OCI-LY1 (cell line): ENCODE data around the gene TMEM175.

Experiments used
- H2AFZ ChIP-seq: fragments of 200-600 bp; sonication (generic), shearing (Covaris generic); 2 replicates; pipeline ENCODE4 v1.6.0; 2014; ENCODE audit warnings: antibody characterized with exemption, mild to moderate bottlenecking, low read length
- H3F3A ChIP-seq: fragments of 200-600 bp; sonication (generic), shearing (Covaris generic); 2 replicates; pipeline ENCODE4 v1.6.0; 2014; ENCODE audit warnings: mild to moderate bottlenecking, antibody characterized with exemption, low read length, moderate library complexity; ENCODE audit not compliant: insufficient read depth
- H3K27ac ChIP-seq: fragments of 200-600 bp; sonication (generic); 2 replicates; pipeline ENCODE4 v1.5.1; 2014; ENCODE audit warnings: low read length, mixed run types, mild to moderate bottlenecking, low read depth; ENCODE audit not compliant: poor library complexity, severe bottlenecking
- H3K27me3 ChIP-seq: fragments of 200-600 bp; sonication (generic); 2 replicates; pipeline ENCODE4 v1.6.0; 2014; ENCODE audit warnings: antibody characterized with exemption, mild to moderate bottlenecking, low read length, moderate library complexity; ENCODE audit not compliant: insufficient read depth
- H3K36me3 ChIP-seq: fragments of 200-600 bp; sonication (generic); 2 replicates; pipeline ENCODE4 v1.6.1; 2014; ENCODE audit warnings: mild to moderate bottlenecking, antibody characterized with exemption, low read length, moderate library complexity, mixed read lengths; ENCODE audit not compliant: insufficient read depth
- H3K4me1 ChIP-seq: fragments of 200-600 bp; sonication (generic); 2 replicates; pipeline ENCODE4 v1.5.1; 2014; ENCODE audit warnings: mild to moderate bottlenecking, low read length, moderate library complexity; ENCODE audit not compliant: insufficient read depth, severe bottlenecking
- H3K4me2 ChIP-seq: fragments of 200-600 bp; sonication (generic), shearing (Covaris generic); 2 replicates; pipeline ENCODE4 v1.6.1; 2014; ENCODE audit warnings: low read length
- H3K4me3 ChIP-seq: fragments of 200-600 bp; sonication (generic); 2 replicates; pipeline ENCODE4 v1.5.1; 2014; ENCODE audit warnings: low read length, low read depth, mild to moderate bottlenecking, mixed read lengths; ENCODE audit not compliant: poor library complexity, severe bottlenecking
- H3K79me2 ChIP-seq: fragments of 200-600 bp; shearing (Covaris generic); 2 replicates; pipeline ENCODE4 v1.6.1; 2016; ENCODE audit warnings: mixed run types, low read length, mixed read lengths; ENCODE audit not compliant: insufficient read depth
- H3K9ac ChIP-seq: fragments of 200-600 bp; sonication (generic), shearing (Covaris generic); 2 replicates; pipeline ENCODE4 v1.6.1; 2014; ENCODE audit warnings: mild to moderate bottlenecking, low read length, mixed read lengths
- H3K9me2 ChIP-seq: fragments of 200-600 bp; sonication (generic), shearing (Covaris generic); 2 replicates; pipeline ENCODE4 v1.6.1; 2014; ENCODE audit warnings: low read depth, mild to moderate bottlenecking, low read length, mixed read lengths
- H3K9me3 ChIP-seq: fragments of 200-600 bp; shearing (Covaris generic); 2 replicates; pipeline ENCODE4 v1.6.1; 2014; ENCODE audit warnings: low read length, mixed read lengths
- H4K20me1 ChIP-seq: fragments of 200-600 bp; sonication (generic), shearing (Covaris generic); 2 replicates; pipeline ENCODE4 v1.6.0; 2016; ENCODE audit warnings: mild to moderate bottlenecking, low read length; ENCODE audit not compliant: insufficient read depth
- EZH2 ChIP-seq: fragments of 200-600 bp; sonication (generic), shearing (Covaris generic); IDR thresholded peaks from 2 replicates; pipeline ENCODE4 v1.8.0; 2017; ENCODE audit warnings: borderline replicate concordance, mixed run types, mild to moderate bottlenecking, antibody characterized with exemption, low read length, moderate library complexity, mixed read lengths
- TF ChIP-seq, protein P1 (sequence below): fragments of 200-600 bp; sonication (generic), shearing (Covaris generic); IDR thresholded peaks from 2 replicates; pipeline ENCODE4 v1.5.1; 2017; ENCODE audit warnings: mild to moderate bottlenecking, antibody characterized with exemption, low read length, moderate library complexity, mixed read lengths

The TMEM175 gene

DNA sequence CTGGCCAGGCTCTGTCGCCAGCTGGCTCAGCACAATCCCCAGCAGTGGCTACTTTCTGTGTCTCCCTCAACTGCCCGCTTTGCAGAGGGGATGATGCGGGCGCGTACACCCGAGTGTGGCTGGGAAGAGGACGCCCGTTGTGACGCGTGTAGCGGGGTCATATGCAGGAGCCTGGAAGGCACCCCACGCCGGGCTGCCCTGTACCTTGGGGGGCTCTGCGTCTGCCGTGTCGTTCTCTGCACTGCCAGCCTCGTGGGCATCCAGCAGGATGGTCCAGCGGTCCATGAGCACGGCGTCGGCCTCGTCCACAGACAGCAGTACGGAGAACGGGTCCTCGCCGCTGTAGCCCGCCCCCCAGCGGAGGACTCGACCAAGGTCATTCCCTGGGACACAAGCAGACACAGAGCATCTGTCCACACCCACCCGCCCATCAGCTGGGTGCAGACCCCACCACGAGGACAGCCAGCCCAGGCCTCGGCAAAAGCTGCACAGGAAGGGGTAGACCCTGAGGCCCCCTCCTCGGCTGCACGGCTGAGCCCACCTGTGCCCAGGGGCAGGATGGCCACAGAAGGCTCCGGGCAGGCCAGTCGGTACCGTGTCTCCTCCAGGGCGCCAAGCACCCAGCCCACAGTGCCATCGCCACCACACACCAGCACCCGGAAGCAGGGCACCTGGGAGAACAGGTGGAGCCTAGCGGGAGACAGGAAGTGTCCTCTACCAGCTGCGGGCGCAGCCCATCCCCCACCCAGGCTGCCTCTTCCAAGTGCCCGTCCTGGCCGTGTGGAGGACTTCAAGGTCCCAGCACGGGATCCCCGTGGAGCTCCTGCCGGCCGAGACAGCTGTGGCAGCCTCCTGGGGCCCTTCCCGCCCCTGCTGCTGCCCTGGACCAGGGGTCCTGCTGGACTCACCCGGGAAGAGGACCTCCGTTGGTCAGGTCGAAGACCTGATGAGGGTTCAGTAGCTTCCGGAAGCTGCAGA lies 30.3 kb downstream of the TMEM175 start:
- no peak overlapping the region for H3K4me3 ChIP-seq
- peaks cover 3% of the 10 kb centered on the region for H3K4me1 ChIP-seq
- H3K9me2 ChIP-seq: no peaks in the 10 kb centered on the region
- no peaks in the 10 kb centered on the region for H3K27me3 ChIP-seq
- TF ChIP-seq EZH2: no peak
- TF ChIP-seq, protein P1, sequence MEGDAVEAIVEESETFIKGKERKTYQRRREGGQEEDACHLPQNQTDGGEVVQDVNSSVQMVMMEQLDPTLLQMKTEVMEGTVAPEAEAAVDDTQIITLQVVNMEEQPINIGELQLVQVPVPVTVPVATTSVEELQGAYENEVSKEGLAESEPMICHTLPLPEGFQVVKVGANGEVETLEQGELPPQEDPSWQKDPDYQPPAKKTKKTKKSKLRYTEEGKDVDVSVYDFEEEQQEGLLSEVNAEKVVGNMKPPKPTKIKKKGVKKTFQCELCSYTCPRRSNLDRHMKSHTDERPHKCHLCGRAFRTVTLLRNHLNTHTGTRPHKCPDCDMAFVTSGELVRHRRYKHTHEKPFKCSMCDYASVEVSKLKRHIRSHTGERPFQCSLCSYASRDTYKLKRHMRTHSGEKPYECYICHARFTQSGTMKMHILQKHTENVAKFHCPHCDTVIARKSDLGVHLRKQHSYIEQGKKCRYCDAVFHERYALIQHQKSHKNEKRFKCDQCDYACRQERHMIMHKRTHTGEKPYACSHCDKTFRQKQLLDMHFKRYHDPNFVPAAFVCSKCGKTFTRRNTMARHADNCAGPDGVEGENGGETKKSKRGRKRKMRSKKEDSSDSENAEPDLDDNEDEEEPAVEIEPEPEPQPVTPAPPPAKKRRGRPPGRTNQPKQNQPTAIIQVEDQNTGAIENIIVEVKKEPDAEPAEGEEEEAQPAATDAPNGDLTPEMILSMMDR: no peak
- H3K36me3 ChIP-seq: no peaks in the 10 kb centered on the region
- no peak overlapping the region for H3K4me2 ChIP-seq
- no peaks in the 10 kb centered on the region for H3K79me2 ChIP-seq
- H3F3A ChIP-seq: no peaks in the 10 kb centered on the region
- no peaks in the 10 kb centered on the region for H3K9me3 ChIP-seq
- no peak overlapping the region for H2AFZ ChIP-seq
- H4K20me1 ChIP-seq: no peaks in the 10 kb centered on the region
- H3K9ac ChIP-seq: no peak overlapping the region
- no peak overlapping the region for H3K27ac ChIP-seq

DNA sequence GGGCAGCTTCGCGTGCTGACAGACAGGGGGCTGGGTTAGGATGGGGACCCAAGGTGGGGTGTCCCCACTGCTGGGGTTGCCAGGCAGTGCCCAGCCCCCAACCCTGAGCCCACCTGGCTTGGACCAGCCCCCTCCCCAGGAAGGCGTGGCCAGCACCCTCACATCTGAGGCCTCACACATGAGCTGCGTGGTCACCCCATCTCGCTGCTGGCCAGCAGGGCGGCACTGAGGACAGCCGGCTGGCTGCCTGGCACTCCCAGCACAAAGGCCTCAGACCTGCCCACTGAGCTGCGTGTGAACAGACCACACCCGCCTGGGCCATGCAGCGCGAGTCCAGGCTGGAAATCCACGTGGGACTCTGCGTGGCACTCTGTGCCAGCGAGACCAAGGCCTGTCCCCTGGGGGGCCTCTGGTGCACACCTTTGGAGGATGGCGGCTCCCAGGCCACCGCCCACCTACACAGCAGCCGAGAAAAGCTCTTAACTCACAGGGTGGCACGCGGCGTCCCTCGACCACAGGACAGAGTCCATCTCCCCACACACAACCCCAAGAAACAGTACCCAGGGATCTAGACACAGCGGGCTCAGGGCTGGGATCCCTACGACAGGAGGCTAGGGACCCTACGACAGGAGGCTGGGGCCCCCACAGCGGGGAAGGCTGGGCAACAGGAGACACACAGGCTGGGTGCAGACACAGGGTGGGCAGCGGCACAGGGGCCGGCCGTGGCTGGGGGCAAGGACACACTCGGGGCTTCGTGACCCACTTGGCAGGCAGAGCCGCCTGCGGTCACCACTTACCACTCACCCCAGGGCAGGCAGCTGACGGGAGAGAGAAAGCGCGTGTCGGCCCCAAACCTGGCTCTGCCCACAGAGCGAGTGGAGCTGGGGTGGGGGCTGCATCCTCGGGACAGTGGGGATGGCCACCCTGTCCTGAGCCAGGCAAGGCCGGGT lies 31.3 kb downstream of the TMEM175 start:
- no peaks in the 10 kb centered on the region for H3F3A ChIP-seq
- no peak overlapping the region for H3K9ac ChIP-seq
- no peak overlapping the region for H3K4me3 ChIP-seq
- TF ChIP-seq EZH2: no peak
- TF ChIP-seq, protein P1: no peak
- H3K9me2 ChIP-seq: no peaks in the 10 kb centered on the region
- H3K27me3 ChIP-seq: no peaks in the 10 kb centered on the region
- no peak overlapping the region for H2AFZ ChIP-seq
- H3K36me3 ChIP-seq: no peaks in the 10 kb centered on the region
- no peaks in the 10 kb centered on the region for H3K79me2 ChIP-seq
- no peaks in the 10 kb centered on the region for H3K9me3 ChIP-seq
- H3K4me2 ChIP-seq: no peak overlapping the region
- H4K20me1 ChIP-seq: no peaks in the 10 kb centered on the region
- H3K4me1 ChIP-seq: peaks cover 3% of the 10 kb centered on the region
- no peak overlapping the region for H3K27ac ChIP-seq

DNA sequence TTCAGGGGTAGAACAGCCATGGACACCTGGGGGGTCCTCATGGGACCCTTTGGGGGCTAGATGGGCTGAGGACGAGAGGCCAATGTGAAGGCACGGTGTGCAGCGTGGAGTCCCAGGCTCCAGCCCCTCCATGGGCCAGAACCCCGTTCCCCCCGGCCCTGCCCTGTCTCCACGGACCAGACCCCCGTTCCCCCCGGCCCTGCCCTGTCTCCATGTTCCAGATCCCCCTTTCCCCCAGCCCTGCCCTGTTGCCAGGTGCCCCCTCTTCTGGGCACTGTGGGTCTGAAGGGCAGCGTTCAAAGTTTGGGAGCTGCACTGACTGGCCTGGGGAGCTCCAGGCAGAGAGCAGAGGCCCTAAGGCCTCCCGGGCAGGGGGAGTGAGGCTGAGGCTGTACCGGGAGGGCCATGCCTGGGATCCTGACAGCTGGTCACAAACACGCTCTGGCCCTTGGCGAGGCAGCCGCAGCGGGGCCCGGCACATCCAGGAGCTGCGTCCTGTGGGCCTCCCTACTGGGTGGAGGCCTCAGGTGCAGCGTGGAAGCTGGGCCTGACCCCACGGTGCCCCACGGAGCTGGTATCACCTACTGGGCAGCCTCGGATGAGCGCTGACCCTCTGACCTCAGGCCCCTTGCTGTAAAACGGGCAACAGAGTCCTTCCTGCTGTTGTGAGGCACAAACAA lies 32.2 kb downstream of the TMEM175 start:
- no peak overlapping the region for H3K9ac ChIP-seq
- no peaks in the 10 kb centered on the region for H3K36me3 ChIP-seq
- H3K9me3 ChIP-seq: no peaks in the 10 kb centered on the region
- no peaks in the 10 kb centered on the region for H3F3A ChIP-seq
- H3K79me2 ChIP-seq: no peaks in the 10 kb centered on the region
- H3K27ac ChIP-seq: no peak overlapping the region
- H3K27me3 ChIP-seq: no peaks in the 10 kb centered on the region
- no peak overlapping the region for H3K4me2 ChIP-seq
- no peaks in the 10 kb centered on the region for H3K9me2 ChIP-seq
- H4K20me1 ChIP-seq: no peaks in the 10 kb centered on the region
- TF ChIP-seq, protein P1: no peak
- no peak for TF ChIP-seq EZH2
- H2AFZ ChIP-seq: no peak overlapping the region
- peaks cover 3% of the 10 kb centered on the region for H3K4me1 ChIP-seq
- no peak overlapping the region for H3K4me3 ChIP-seq
